Calu3 (cell line): ENCODE results near the gene TNFRSF9. TPM values are rescaled to one million over a fixed set of nuclear protein-coding genes. Genes with fewer than 3 reads are reported as not detected.
"Not testable (repeated sequence)": the region's sequence is repeated elsewhere in the genome, so short reads cannot be mapped to it uniquely, and the experiment has no call there.

ENCODE experiments used
- BruUV-seq: library from RNA; stranded (reverse); fragments of 400-500 nt; replicated peaks from 2 replicates; lab custom pipeline; 2021; lab: Mats Ljungman, UMichigan
- CTCF ChIA-PET: fragments of 300-600 bp; sonication (Branson Sonifier 250); formaldehyde crosslinking; loops from one replicate; lab custom pipeline; 2022; ENCODE audit warnings: antibody characterized with exemption; lab: Charles Lee
- DNase-seq: peaks from one replicate; pipeline ENCODE4 v3.0.0; 2022
- H3K27ac Mint-ChIP-seq: one replicate; pipeline ENCODE4 v1.8.0; 2022; ENCODE audit warnings: mixed read lengths; ENCODE audit not compliant: unreplicated experiment
- H3K27me3 Mint-ChIP-seq: one replicate; pipeline ENCODE4 v1.8.0; 2022; ENCODE audit warnings: mixed read lengths; ENCODE audit not compliant: unreplicated experiment
- H3K36me3 Mint-ChIP-seq: one replicate; pipeline ENCODE4 v1.8.0; 2022; ENCODE audit warnings: mild to moderate bottlenecking, moderate library complexity, mixed read lengths; ENCODE audit not compliant: insufficient read depth, unreplicated experiment
- H3K4me1 Mint-ChIP-seq: one replicate; pipeline ENCODE4 v1.8.0; 2022; ENCODE audit warnings: mild to moderate bottlenecking, low read depth, mixed read lengths; ENCODE audit not compliant: unreplicated experiment
- H3K4me3 Mint-ChIP-seq: one replicate; pipeline ENCODE4 v1.8.0; 2022; ENCODE audit warnings: mild to moderate bottlenecking, low read depth, moderate library complexity, mixed read lengths; ENCODE audit not compliant: unreplicated experiment
- H3K9me3 Mint-ChIP-seq: one replicate; pipeline ENCODE4 v1.8.0; 2022; ENCODE audit warnings: low read depth, mixed read lengths; ENCODE audit not compliant: unreplicated experiment
- intact Hi-C: fragments of 100-400 bp; cut with micrococcal nuclease; formaldehyde crosslinking; loops from one replicate; pipeline ENCODE4 v1.10.0; 2022; ENCODE audit not compliant: unreplicated experiment
- total RNA-seq: library from RNA; stranded (reverse); gene quantifications from 2 replicates; pipeline ENCODE4 v1.2.3, GENCODE V29; 2022
- TF ChIP-seq, protein P1 (sequence below): fragments of 200-600 bp; IDR thresholded peaks from one replicate; pipeline ENCODE4 v1.8.0; 2022; ENCODE audit warnings: antibody characterized with exemption; ENCODE audit not compliant: unreplicated experiment

TNFRSF9 gene
- total RNA-seq, 1 experiment from 2014 or later, result 0.42 TPM

DNA sequence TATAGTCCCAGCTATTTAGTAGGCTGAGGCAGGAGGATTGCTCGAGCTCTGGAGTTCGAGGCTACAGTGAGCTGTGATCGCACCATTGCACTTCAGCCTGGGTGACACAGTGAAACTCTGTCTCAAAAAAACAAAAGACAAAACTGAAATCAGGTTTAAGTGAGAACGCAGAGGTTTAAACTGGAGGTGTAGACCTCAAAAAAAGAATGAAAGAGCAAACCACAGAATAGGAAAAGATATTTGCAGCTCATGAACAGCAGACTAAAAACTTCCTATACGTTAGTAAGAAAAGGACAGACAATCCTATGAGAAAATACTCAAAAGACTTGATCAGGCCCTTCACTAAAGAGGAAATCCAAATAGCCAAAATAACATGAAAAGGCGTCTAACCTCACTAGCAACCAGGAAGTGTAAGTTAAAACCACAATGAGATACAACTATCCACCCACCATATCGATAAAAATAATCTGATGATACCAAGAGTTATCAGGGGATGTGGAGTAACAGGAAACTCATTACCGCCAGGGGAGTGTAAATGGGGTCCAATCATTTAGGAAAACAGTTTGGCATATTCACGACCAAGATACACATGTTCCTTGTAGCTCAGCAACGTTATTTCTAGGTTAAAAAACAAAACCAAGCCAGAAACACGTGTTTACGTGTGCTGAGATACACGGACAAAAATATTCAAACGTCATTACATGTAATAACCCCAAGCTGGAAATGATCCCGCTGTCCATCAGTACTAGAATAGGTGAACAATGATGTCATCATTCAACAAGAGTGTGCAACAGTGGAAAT, 9.8 kb downstream of the TNFRSF9 start:
- Mint-ChIP-seq H3K9me3 (no peaks in the 10 kb centered on the region), H3K27ac (no peak overlapping the region), H3K4me1 (no peaks in the 10 kb centered on the region), H3K36me3 (no peaks in the 10 kb centered on the region), H3K27me3 (peaks cover 7% of the 10 kb centered on the region), H3K4me3 (no peak overlapping the region)
- intact Hi-C loops, result no loop called here
- TF ChIP-seq, protein P1, sequence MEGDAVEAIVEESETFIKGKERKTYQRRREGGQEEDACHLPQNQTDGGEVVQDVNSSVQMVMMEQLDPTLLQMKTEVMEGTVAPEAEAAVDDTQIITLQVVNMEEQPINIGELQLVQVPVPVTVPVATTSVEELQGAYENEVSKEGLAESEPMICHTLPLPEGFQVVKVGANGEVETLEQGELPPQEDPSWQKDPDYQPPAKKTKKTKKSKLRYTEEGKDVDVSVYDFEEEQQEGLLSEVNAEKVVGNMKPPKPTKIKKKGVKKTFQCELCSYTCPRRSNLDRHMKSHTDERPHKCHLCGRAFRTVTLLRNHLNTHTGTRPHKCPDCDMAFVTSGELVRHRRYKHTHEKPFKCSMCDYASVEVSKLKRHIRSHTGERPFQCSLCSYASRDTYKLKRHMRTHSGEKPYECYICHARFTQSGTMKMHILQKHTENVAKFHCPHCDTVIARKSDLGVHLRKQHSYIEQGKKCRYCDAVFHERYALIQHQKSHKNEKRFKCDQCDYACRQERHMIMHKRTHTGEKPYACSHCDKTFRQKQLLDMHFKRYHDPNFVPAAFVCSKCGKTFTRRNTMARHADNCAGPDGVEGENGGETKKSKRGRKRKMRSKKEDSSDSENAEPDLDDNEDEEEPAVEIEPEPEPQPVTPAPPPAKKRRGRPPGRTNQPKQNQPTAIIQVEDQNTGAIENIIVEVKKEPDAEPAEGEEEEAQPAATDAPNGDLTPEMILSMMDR, result no peak
- CTCF ChIA-PET, result interaction anchor here (0.6 kb wide), 1 partner anchor 199 kb away, joined by 5 read pairs; no protein-coding TSS in a partner anchor
- no TSS peak for BruUV-seq
- no peak for DNase-seq

DNA sequence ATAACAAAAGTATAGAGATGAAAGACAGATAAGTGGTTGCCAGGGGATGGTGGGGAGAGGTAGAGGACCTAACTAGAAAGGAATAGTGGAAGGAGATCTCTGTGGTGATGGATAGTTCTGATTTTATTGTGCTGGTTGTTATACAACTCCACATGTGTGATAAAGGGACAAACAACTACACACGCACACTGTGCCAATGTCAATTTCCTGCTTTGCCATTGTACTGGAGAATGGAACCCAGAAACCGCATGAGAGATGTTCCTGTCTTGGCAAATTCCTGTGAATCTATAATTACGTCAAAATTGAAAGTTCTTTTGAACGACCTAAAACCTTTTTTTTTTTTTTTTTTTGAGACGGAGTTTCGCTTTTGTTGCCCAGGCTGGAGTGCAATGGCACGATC, 11.0 kb downstream of the TNFRSF9 start:
- TF ChIP-seq, protein P1, result no peak
- DNase-seq, result no peak
- intact Hi-C loops, result no loop called here
- Mint-ChIP-seq H3K36me3 (no peaks in the 10 kb centered on the region), H3K27ac (no peak overlapping the region), H3K4me1 (no peaks in the 10 kb centered on the region), H3K27me3 (peaks cover 7% of the 10 kb centered on the region), H3K4me3 (no peak overlapping the region), H3K9me3 (no peaks in the 10 kb centered on the region)
- no TSS peak for BruUV-seq
- CTCF ChIA-PET, result no interaction called here

DNA sequence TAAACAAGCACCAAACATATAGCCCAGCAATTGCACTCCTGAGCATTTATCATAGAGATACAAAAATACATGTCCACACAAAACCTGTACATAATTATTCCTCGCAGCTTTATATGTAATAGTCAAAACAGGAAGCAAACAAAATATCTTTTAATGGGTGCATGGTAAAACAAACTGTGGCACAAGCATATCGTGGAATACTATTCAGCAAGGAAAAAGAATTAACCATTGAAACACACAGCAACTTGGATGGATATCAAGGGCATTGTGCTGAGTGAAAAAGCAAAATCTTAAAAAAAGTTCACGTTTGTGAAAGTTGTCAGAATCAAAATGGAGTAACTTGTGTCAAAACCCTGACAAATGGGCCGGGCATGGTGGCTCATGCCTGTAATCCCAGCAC, 12.4 kb downstream of the TNFRSF9 start:
- no TSS peak for BruUV-seq
- no peak for DNase-seq
- no peak overlapping the region for H3K4me3 Mint-ChIP-seq
- intact Hi-C loops, result no loop called here
- H3K27me3 Mint-ChIP-seq, result peaks cover 7% of the 10 kb centered on the region
- H3K36me3 Mint-ChIP-seq, result no peaks in the 10 kb centered on the region
- H3K27ac Mint-ChIP-seq, result no peak overlapping the region
- TF ChIP-seq, protein P1, result no peak
- CTCF ChIA-PET, result no interaction called here
- H3K4me1 Mint-ChIP-seq, result no peaks in the 10 kb centered on the region
- no peaks in the 10 kb centered on the region for H3K9me3 Mint-ChIP-seq

DNA sequence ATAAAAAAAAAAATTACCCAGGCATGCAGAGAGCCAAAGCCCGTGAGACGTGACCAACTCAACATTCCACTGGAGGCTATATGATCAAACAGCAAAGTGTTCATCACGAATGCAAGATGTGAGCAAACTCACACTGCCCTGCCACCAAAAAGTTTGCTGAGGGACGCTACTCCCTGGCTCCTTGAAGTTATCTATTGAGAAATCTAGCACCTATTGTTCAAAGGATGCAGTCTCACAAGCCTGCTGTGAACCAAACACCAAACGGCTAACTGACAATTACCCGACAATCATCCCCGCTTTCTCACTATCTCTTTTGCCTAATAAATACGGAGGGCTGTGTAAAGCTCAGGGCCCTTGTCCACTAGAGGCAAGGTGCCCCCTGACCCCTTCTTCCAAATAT, 13.6 kb downstream of the TNFRSF9 start:
- intact Hi-C loops, BruUV-seq, H3K27ac Mint-ChIP-seq, H3K4me1 Mint-ChIP-seq, H3K4me3 Mint-ChIP-seq, H3K27me3 Mint-ChIP-seq, CTCF ChIA-PET, DNase-seq, H3K9me3 Mint-ChIP-seq, H3K36me3 Mint-ChIP-seq: not testable (repeated sequence)

DNA sequence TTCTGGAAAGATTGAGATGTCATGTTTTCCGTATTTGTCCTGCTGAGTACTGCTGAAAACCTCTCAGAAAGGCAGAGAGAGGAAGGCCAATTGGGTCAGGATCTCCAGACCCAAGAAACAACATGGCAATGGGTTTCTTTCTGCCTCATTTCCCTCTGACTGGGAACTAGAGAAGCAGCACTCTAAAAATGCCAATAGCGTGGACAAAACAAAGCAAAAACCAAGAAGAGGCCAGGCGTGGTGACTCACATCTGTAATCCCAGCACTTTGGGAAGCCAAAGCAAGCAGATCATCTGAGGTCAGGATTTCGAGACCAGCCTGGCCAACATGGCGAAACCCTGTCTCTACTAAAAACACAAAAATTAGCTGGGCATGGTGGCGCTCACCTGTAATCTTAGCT, 18.3 kb downstream of the TNFRSF9 start:
- H3K27ac Mint-ChIP-seq, result no peak overlapping the region
- H3K4me3 Mint-ChIP-seq, result no peak overlapping the region
- H3K4me1 Mint-ChIP-seq, result no peaks in the 10 kb centered on the region
- no peaks in the 10 kb centered on the region for H3K36me3 Mint-ChIP-seq
- H3K9me3 Mint-ChIP-seq, result no peaks in the 10 kb centered on the region
- TF ChIP-seq, protein P1, result no peak
- no peak for DNase-seq
- BruUV-seq, result no TSS peak
- peaks cover 11% of the 10 kb centered on the region for H3K27me3 Mint-ChIP-seq
- intact Hi-C loops, result no loop called here
- CTCF ChIA-PET, result no interaction called here
